GM12875 (cell line): ENCODE measurements around the gene ANKRD37.

Source experiments
- H3K4me3 ChIP-seq: one replicate; pipeline ENCODE4 v1.5.1; 2011; ENCODE audit warnings: low read depth, low read length, control low read depth
- CTCF ChIP-seq: IDR thresholded peaks from 2 replicates; pipeline ENCODE4 v1.5.1; 2011; ENCODE audit warnings: low read depth, mild to moderate bottlenecking, control low read depth, inconsistent platforms, low read length, moderate library complexity, borderline replicate concordance; ENCODE audit not compliant: insufficient read depth

Gene ANKRD37

GRCh38 chr4:185398618-185399017 is 2.0 kb downstream of the ANKRD37 start:
- no peak overlapping the region for H3K4me3 ChIP-seq
- TF ChIP-seq CTCF, result no peak

- TF ChIP-seq CTCF, result no peak
- H3K4me3 ChIP-seq, result no peak overlapping the region
These were observed 2.8 kb downstream of the ANKRD37 start for GRCh38 chr4:185399466-185399865.

GRCh38 chr4:185404031-185404430 is 7.4 kb downstream of the ANKRD37 start:
- no peak overlapping the region for H3K4me3 ChIP-seq
- no peak for TF ChIP-seq CTCF

- TF ChIP-seq CTCF, result no peak
- H3K4me3 ChIP-seq, result no peak overlapping the region
These were observed 8.8 kb downstream of the ANKRD37 start for GRCh38 chr4:185405296-185405999.

- TF ChIP-seq CTCF, result no peak
- no peak overlapping the region for H3K4me3 ChIP-seq
These were observed 11.8 kb downstream of the ANKRD37 start for GRCh38 chr4:185408432-185408831.

- no peak for TF ChIP-seq CTCF
- H3K4me3 ChIP-seq, result no peak overlapping the region
These were observed 15.2 kb downstream of the ANKRD37 start for GRCh38 chr4:185411849-185412248.

- no peak for TF ChIP-seq CTCF
- H3K4me3 ChIP-seq, result no peak overlapping the region
These were observed 15.8 kb downstream of the ANKRD37 start for GRCh38 chr4:185412412-185412811.
